Measurements from ENCODE around the gene TNFSF9. TPM values are rescaled to one million over a fixed set of nuclear protein-coding genes. Genes with fewer than 3 reads are reported as not detected.
A peak's percentile ranks its signal among the peaks of the same experiment; 100 is the strongest.

Gene TNFSF9
- total RNA-seq, 1 donor from 2014 or later: 7.4 TPM

DNA sequence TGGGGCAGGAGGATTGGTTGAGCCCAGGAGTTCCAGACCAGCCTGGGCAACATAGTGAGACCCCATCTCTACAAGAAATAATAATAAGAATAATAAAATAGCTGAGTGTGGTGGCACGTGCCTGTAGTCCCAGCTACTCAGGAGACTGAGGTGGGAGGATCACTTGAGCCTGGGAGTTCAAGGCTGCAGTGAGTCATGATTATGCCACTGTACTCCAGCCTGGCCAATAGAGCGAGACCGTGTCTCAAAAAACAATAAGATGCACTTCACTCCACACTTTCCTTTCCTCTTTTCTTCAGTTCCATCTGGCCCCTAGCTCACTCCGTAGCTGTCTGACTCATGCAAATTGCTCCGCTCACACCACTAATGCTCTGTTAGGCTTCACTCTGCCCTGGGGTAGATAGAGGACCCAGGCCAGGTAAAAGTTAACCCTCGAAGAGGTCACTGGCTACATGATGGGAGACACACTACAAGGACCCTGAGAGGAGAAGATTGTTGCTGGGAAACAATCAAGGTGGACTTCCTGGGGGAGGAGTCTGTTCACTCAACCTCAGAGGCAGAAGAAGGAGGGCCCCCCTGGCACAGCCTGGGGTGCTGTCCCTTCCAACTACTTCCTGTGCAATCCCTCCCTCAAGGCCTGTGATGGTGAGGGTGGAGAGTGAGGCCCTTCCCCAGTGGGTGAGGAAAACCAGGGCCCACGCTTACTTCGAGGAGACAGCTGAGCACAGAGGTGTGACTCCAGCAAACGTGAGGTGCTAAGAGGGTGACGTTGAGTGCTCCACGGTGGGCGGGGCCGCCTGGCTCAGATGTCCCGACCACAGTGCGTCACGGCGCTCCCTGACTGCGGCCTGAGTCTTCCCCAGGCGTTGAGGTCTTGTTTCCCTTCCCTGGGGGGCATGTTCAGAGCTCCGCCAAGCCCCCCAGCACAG is 8.8 kb upstream of the TNFSF9 start:
- intact Hi-C loops (cut with DNase I): no loop called here
- DNase-seq: no peak

DNA sequence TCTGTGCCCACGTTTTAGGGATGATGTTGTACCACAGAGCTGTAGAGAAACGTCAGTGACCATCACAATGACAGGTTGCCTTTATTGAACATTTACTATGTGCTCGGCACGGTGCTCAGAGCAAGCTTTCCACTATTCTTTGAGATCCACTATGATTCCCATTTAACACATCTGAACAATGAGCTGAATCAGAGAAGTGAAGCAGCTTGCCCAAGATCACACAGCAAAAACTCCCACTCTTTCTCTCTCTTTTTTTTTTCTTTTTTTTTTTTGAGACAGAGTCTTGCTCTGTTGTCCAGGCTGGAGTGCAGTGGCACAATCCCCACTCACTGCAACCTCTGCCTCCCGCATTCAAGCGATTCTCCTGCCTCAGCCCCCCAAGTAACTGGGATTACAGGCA is 8.1 kb upstream of the TNFSF9 start:
- intact Hi-C loops (cut with DNase I): no loop called here
- Histone ChIP-seq H3K4me3 (no peak overlapping the region), H3K27ac (no peak overlapping the region), H3K4me1 (peaks cover 13% of the 10 kb centered on the region), H3K27me3 (no peaks in the 10 kb centered on the region), H3K36me3 (no peaks in the 10 kb centered on the region), H3K9me3 (no peaks in the 10 kb centered on the region)
- DNase-seq: no peak
- no peak for ATAC-seq
- TF ChIP-seq, protein P1, sequence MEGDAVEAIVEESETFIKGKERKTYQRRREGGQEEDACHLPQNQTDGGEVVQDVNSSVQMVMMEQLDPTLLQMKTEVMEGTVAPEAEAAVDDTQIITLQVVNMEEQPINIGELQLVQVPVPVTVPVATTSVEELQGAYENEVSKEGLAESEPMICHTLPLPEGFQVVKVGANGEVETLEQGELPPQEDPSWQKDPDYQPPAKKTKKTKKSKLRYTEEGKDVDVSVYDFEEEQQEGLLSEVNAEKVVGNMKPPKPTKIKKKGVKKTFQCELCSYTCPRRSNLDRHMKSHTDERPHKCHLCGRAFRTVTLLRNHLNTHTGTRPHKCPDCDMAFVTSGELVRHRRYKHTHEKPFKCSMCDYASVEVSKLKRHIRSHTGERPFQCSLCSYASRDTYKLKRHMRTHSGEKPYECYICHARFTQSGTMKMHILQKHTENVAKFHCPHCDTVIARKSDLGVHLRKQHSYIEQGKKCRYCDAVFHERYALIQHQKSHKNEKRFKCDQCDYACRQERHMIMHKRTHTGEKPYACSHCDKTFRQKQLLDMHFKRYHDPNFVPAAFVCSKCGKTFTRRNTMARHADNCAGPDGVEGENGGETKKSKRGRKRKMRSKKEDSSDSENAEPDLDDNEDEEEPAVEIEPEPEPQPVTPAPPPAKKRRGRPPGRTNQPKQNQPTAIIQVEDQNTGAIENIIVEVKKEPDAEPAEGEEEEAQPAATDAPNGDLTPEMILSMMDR (IDR thresholded peaks at IDR 0.05): no peak

More for the DNA sequence above, 8.8 kb upstream of the TNFSF9 start:
- TF ChIP-seq, protein P1 (IDR thresholded peaks at IDR 0.05): no peak
- Histone ChIP-seq H3K9me3 (no peaks in the 10 kb centered on the region), H3K36me3 (no peaks in the 10 kb centered on the region), H3K27me3 (no peaks in the 10 kb centered on the region), H3K27ac (no peak overlapping the region), H3K4me3 (no peak overlapping the region), H3K4me1 (peaks cover 14% of the 10 kb centered on the region)
- ATAC-seq: peak; percentile 60

DNA sequence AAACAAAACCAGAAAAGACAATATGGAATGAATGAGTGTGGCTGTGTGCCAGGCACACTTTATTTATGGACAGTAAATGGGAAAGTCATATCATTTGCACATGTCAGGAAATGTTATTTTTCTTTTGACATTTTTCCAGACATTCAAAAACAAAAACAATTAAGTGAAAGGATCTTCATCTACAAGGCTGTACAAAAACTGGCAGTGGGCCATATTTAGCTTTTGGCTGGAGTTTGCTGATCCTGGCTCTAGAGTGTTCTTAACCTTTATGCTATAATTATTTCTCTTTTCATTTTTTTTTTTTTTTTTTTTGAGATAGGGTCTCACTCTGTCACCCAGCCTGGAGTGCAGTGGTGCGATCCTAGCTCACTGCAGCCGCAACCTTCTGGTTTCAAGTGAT is 6.5 kb upstream of the TNFSF9 start:
- peaks cover 7% of the 10 kb centered on the region for H3K4me1 ChIP-seq
- TF ChIP-seq, protein P1 (IDR thresholded peaks at IDR 0.05): no peak
- DNase-seq (no peak), ATAC-seq (no peak)
- no peaks in the 10 kb centered on the region for H3K9me3 ChIP-seq
- no peaks in the 10 kb centered on the region for H3K27me3 ChIP-seq
- no peaks in the 10 kb centered on the region for H3K36me3 ChIP-seq
- H3K27ac ChIP-seq: no peak overlapping the region
- no peak overlapping the region for H3K4me3 ChIP-seq
- intact Hi-C loops (cut with DNase I): no loop called here

DNA sequence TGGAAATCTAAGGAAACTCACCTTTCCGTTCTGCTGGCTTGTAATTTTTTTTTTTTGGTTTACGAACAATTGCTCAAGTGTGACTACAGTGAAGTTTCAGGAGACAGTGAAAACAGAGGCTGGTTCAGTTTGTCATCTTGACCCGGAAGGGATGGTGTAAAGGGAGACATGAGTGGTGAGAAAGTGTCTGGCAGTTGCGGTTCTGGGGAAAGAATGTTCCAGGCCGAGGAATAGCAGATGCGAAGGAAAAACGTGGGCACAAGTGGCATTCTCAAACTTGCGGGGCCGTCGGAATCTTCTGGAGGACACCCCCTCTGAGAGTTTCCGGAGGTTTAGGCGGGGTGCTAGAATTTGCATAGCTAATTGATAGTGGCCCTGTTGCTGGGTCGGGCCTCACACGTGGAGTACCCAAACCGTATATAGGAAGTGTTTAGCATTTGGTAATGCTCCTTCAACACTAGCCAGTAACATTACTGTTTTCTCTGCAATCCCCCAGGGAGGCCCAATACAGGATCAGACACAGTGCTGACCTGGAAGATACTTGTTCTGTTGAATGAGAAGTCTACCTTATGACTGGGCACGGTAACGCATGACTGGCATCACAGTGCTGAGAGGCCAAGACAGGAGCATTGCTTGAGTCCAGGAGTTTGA is 2.8 kb upstream of the TNFSF9 start:
- Histone ChIP-seq H3K9me3 (no peaks in the 10 kb centered on the region), H3K27me3 (no peaks in the 10 kb centered on the region), H3K27ac (no peak overlapping the region), H3K4me1 (peaks cover 26% of the 10 kb centered on the region), H3K4me3 (no peak overlapping the region), H3K36me3 (no peaks in the 10 kb centered on the region)
- intact Hi-C loops (cut with DNase I): no loop called here
- TF ChIP-seq, protein P1 (IDR thresholded peaks at IDR 0.05): no peak
- ATAC-seq: no peak
- no peak for DNase-seq

DNA sequence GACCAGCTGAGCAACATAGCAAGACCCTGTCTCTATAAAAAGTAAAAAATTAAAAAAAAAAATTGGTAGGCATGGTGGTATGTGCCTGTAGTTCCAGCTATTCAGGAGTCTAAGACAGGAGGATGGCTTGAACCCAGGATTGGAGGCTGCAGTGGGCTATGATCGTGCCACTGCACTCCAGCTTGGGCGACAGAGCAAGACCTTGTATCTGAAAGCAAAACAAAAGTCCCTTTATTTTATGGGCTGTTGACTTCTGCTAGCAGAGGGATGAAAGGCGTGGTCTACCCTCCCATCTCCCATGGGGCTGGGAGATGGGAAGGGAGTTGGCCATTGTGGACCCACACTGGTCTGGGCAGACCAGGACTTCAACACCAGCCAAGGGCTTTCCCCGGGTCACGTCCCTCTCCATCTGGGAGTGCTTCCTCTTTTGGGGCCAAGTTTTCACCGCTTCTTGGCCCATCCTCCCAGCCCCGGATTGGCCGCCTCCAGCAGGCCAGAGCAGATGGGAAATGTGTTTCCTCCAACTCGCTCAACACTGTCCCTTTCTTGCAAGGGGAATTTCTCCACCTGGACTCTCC is 2.2 kb upstream of the TNFSF9 start:
- no peaks in the 10 kb centered on the region for H3K27me3 ChIP-seq
- no peaks in the 10 kb centered on the region for H3K36me3 ChIP-seq
- H3K27ac ChIP-seq: no peak overlapping the region
- TF ChIP-seq, protein P1 (IDR thresholded peaks at IDR 0.05): no peak
- DNase-seq: no peak
- no peaks in the 10 kb centered on the region for H3K9me3 ChIP-seq
- peak; percentile 53 for ATAC-seq
- peaks cover 26% of the 10 kb centered on the region for H3K4me1 ChIP-seq
- H3K4me3 ChIP-seq: no peak overlapping the region
- intact Hi-C loops (cut with DNase I): no loop called here

Data from upper lobe of right lung (tissue), 1 donor.